Medulla oblongata (tissue), 1 donor: Measurements from ENCODE around the gene MRRF.
"Not testable (repeated sequence)": the region's sequence is repeated elsewhere in the genome, so short reads cannot be mapped to it uniquely, and the experiment has no call there.

Experiments
- DNase-seq: peaks from one replicate; pipeline ENCODE4 v3.0.0-alpha.2; 2015; ENCODE audit errors: extremely low spot score

Gene MRRF

GRCh38 chr9:122276096-122276495, 11.4 kb downstream of the MRRF start:
- DNase-seq: no peak

DNA sequence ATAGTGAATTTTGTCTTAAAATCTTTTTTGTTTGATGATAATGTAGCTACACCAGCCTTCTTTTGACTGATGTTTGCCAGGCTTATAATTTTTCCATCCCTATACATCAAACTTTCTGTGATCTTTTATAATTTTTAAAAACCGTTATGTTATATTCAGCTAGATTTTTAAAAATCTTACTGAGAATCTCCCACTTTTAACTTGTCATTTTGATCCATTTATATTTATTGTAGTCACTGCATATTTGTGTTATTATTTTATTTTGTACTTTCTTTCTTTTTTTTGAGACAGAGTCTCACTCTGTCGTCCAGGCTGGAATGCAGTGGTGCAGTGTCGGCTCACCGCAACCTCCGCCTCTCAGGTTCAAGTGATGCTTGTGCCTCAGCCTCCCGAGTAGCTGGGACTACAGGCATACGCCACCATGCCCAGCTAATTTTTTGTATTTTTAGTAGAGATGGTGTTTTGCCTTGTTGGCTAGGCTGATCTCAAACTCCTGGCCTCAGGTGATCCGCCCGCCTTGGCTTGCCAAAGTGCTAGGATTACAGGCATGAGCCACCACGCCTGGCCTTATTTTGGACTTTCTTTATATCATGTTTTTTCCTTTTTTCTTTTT, 12.7 kb downstream of the MRRF start:
- no peak for DNase-seq

GRCh38 chr9:122281368-122281767, 16.7 kb downstream of the MRRF start:
- DNase-seq: no peak

DNA sequence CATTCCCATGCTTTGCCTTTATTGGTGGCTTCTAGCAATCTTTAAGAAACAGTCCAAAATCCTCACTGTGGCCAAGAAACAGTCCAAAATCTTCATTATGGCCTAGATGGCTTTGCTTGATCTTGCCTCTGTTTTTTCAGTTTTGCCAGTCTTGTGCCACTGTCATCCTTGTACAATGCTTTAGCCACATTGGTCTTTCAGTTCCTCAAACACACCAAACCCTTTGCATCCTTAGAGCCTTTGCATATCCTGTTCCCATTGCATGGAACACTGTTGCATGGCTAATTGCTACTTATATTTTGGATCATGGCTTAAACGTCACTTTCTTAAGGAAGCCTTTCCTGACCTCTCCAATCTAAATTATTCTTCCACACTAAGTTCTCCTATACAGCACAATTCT, 22.1 kb downstream of the MRRF start:
- DNase-seq: peak; percentile 28

GRCh38 chr9:122287214-122287720, 22.6 kb downstream of the MRRF start:
- DNase-seq: no peak

- no peak for DNase-seq
Observed at GRCh38 chr9:122291458-122291857, 26.8 kb downstream of the MRRF start.

- DNase-seq: no peak
Observed at GRCh38 chr9:122294531-122294930, 29.8 kb downstream of the MRRF start.

DNA sequence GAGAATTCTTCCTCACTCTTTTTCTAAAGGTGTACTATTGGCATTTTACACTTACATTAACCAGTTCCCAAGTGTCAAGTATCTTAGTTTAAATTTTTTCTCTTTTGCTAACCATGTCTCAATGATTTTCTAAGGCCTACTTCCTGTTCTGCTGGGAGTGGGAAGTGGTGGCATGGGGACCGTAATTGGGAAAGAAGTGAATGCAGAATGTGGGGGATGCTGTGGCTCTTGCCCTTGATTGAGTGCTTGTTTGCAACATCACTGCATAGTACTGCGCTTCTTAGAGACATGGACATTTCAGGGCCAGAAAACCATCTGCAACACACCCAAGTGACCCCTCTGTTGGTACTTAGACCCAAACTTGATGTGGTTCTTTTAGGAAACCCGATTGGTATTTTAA, 32.8 kb downstream of the MRRF start:
- DNase-seq: no peak

GRCh38 chr9:122302237-122303093, 37.8 kb downstream of the MRRF start:
- no peak for DNase-seq

- DNase-seq: no peak
Observed at GRCh38 chr9:122307061-122307460, 42.4 kb downstream of the MRRF start.

DNA sequence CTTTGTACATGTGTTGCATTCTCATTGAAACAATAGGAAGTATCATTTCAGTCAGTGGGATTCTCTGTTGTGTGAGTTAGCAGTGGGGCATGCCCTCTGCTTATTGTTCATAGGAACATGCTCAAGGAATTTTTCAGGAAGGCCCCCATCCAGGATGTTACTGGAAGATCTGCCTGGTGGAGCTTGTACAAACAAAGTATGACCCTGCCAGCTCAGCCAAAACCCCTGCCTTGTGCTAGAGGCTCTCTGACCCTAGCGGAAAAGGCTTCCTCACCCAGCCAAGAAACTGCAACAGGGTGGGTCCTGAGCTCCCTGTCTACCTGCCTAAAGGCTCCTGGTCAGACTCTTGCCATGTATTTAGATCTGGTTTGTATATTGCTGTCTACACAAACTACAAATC, 43.2 kb downstream of the MRRF start:
- no peak for DNase-seq

DNA sequence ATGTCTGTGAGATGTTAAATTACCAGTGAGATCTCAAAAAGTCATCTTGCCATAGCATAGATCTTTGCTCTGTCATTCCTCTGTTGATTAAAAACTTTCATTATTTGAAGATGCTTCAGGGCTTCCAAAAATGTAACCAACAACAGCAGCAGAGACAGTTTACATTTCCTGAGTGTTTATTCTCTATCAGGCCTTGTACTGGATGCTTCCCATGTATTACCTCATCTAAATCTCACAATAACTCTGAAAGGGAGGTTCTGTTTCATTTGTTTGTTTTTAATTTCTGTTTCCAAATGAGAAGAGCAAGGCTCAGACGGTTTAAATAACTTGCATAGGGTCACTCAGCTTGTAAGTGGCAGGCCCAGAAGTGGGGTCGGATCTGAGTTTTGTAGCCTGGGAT, 45.2 kb downstream of the MRRF start:
- no peak for DNase-seq

DNA sequence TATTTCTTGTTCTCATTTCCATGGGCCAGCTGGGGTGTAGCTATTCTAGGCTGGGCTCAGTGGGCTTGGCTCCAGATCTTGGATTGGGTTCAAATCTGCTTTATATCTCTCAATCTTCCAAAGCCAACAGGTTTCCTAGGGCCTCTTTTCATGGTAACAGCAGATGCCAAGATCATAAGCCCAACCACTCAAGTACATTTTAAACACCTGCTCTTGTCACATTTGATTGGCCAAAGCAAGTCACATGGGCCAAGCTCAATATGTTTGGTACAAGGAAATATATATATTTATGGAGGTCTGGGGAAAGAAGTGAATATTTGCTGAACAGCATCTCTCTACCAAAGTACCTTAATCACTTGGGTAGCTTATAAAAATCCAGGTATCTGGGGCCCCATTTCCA, 49.5 kb downstream of the MRRF start:
- DNase-seq: no peak

DNA sequence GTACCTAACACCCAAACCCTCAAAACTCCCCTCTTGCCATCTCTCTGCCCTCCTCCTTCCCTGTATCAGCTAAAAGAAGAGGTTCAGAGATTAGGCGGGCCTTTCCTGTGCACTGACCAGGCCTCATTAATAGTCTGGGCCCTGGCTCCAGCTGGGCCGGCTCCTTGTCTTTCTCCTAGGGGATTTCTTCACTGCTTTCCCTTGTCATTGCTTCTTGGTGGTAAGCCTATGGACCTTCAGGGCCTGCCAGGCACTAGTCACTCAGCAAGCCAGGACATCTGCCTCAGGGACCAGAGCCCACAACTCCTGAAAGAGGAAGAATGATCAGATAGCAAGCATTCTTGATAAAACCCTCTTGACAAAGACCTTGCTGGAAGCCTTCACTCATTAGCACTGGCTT, 50.9 kb downstream of the MRRF start:
- no peak for DNase-seq

GRCh38 chr9:122318284-122318683, 53.6 kb downstream of the MRRF start:
- peak; percentile 66 for DNase-seq

DNA sequence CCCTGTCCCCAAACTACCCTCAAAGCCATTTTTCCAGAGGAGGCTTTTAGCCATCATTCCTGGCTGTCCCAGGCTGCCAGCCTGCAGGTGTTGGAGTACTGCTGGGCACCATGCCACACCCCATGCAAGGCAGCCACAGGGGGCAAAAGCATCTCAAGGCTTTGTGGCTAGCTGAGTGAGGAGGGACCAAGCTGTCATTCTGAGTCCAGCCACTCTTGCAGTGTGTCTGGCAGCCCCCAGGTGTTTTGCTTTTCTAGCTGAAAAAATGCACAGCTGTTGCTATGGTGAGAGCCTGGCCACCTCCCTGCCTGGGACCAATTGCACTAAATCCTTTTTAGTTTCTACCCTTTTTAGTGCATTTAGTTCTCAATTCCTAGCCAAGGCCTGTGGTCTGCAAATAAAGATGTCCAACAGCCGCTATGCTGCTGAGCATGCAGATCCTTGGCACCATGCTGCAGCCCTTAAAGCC, 55.8 kb downstream of the MRRF start:
- peak; percentile 28 for DNase-seq

GRCh38 chr9:122322553-122322952, 57.9 kb downstream of the MRRF start:
- DNase-seq: peak; percentile 16

DNA sequence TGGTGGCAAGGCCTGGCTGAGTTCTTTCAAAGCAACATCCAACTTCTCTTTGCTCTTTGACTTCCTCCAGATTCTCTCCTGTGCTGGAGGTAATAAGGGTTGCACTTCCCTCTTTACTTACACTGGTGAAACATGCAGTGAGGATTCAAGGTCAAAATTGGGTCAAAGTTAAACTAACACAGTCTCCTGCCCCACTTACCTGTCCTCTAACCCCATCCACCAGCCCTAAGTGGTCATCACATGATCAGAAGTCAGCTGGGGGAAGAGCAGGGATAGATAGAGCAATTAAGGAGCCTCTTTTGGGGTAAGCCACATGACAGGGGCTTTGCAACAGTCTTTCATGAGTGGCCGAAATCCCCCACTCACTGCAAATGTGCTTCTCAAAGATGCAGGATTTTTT, 60.0 kb downstream of the MRRF start:
- DNase-seq: not testable (repeated sequence)

- no peak for DNase-seq
Observed at GRCh38 chr9:122325124-122325523, 60.4 kb downstream of the MRRF start.

- no peak for DNase-seq
Observed at GRCh38 chr9:122327175-122327574, 62.5 kb downstream of the MRRF start.

GRCh38 chr9:122329597-122329996, 64.9 kb downstream of the MRRF start:
- DNase-seq: no peak

- not testable (repeated sequence) for DNase-seq
Observed at GRCh38 chr9:122330466-122330865, 65.8 kb downstream of the MRRF start.

GRCh38 chr9:122331523-122331927, 66.8 kb downstream of the MRRF start:
- no peak for DNase-seq
